ENCODE results near the gene FLYWCH1.

DNA sequence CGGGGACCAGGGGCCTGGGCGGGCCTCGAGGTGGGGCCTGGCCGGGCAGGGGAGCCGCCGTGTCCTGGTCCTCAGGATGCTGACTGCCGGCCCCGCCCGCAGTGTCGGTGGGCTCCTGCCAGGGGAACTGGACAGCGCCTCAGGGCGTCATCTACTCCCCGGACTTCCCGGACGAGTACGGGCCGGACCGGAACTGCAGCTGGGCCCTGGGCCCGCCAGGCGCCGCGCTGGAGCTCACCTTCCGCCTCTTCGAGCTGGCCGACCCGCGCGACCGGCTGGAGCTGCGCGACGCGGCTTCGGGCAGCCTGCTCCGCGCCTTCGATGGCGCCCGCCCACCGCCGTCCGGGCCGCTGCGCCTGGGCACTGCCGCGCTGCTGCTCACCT, 55.1 kb downstream of the FLYWCH1 start:
- TF ChIP-seq, protein P1, sequence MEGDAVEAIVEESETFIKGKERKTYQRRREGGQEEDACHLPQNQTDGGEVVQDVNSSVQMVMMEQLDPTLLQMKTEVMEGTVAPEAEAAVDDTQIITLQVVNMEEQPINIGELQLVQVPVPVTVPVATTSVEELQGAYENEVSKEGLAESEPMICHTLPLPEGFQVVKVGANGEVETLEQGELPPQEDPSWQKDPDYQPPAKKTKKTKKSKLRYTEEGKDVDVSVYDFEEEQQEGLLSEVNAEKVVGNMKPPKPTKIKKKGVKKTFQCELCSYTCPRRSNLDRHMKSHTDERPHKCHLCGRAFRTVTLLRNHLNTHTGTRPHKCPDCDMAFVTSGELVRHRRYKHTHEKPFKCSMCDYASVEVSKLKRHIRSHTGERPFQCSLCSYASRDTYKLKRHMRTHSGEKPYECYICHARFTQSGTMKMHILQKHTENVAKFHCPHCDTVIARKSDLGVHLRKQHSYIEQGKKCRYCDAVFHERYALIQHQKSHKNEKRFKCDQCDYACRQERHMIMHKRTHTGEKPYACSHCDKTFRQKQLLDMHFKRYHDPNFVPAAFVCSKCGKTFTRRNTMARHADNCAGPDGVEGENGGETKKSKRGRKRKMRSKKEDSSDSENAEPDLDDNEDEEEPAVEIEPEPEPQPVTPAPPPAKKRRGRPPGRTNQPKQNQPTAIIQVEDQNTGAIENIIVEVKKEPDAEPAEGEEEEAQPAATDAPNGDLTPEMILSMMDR (IDR thresholded peaks at IDR 0.05 in 2 of 3, conservative IDR thresholded peaks at IDR 0.05 in 1 of 3; ENCODE audit: control insufficient read depth in 2 of 3, extremely low read depth in 1 of 3, insufficient read depth in 1 of 3, low read depth in 3 of 3, low read length in 3 of 3) = no peak
- no peak for TF ChIP-seq TCF12 (IDR thresholded peaks at IDR 0.05; ENCODE audit: low read depth, low read length)
- TF ChIP-seq POLR2AphosphoS5 (IDR thresholded peaks at IDR 0.05; ENCODE audit: low read length) = no peak
- TF ChIP-seq EZH2 (IDR thresholded peaks at IDR 0.05; ENCODE audit: borderline replicate concordance, control insufficient read depth, low read depth, low read length) = no peak
- TF ChIP-seq SMAD5 (IDR thresholded peaks at IDR 0.05; ENCODE audit: low read depth) = no peak
